HG03442 (cell line): ENCODE data around the gene URGCP.
"Not testable (repeated sequence)": the region's sequence is repeated elsewhere in the genome, so short reads cannot be mapped to it uniquely, and the experiment has no call there.

Experiments used
- ATAC-seq: cut with Tn5 transposase; IDR thresholded peaks from one replicate; pipeline ENCODE4 v1.9.1; 2021; ENCODE audit warnings: mild to moderate bottlenecking, moderate library complexity; ENCODE audit not compliant: unreplicated experiment

The URGCP gene

GRCh38 chr7:43922726-43923125 lies 16.3 kb upstream of the URGCP start:
- ATAC-seq: no peak

GRCh38 chr7:43921423-43921822 lies 15.0 kb upstream of the URGCP start:
- no peak for ATAC-seq

- no peak for ATAC-seq
Measured at GRCh38 chr7:43915907-43916306, 9.5 kb upstream of the URGCP start.

- no peak for ATAC-seq
Measured at GRCh38 chr7:43914795-43915194, 8.4 kb upstream of the URGCP start.

GRCh38 chr7:43905956-43906330 lies 453 bp downstream of the URGCP start:
- ATAC-seq: peak; percentile 31

GRCh38 chr7:43905209-43905946 lies 1.0 kb downstream of the URGCP start:
- ATAC-seq: no peak

- ATAC-seq: no peak
Measured at GRCh38 chr7:43904533-43905208, 1.7 kb downstream of the URGCP start.

- ATAC-seq: no peak
Measured at GRCh38 chr7:43902542-43903054, 3.8 kb downstream of the URGCP start.

- ATAC-seq: not testable (repeated sequence)
Measured at GRCh38 chr7:43898571-43898970, 7.8 kb downstream of the URGCP start.

GRCh38 chr7:43895847-43896415 lies 10.5 kb downstream of the URGCP start:
- ATAC-seq: no peak

- no peak for ATAC-seq
Measured at GRCh38 chr7:43891069-43891955, 15.1 kb downstream of the URGCP start.

- no peak for ATAC-seq
Measured at GRCh38 chr7:43890468-43890867, 15.9 kb downstream of the URGCP start.

- ATAC-seq: no peak
Measured at GRCh38 chr7:43888993-43889945, 17.1 kb downstream of the URGCP start.

GRCh38 chr7:43884617-43885016 lies 21.8 kb downstream of the URGCP start:
- ATAC-seq: no peak

- no peak for ATAC-seq
Measured at GRCh38 chr7:43884209-43884608, 22.2 kb downstream of the URGCP start.

- ATAC-seq: no peak
Measured at GRCh38 chr7:43880596-43880995, 25.8 kb downstream of the URGCP start.

- ATAC-seq: no peak
Measured at GRCh38 chr7:43879477-43879876, 26.9 kb downstream of the URGCP start.

GRCh38 chr7:43878867-43879266 lies 27.5 kb downstream of the URGCP start:
- ATAC-seq: no peak

- ATAC-seq: no peak
Measured at GRCh38 chr7:43877968-43878864, 28.2 kb downstream of the URGCP start.
